Measurements from ENCODE around the gene GPX7.

GRCh38 chr1:52595061-52595460 is 7.1 kb upstream of the GPX7 start:
- TF ChIP-seq CTCF (IDR thresholded peaks at IDR 0.05; ENCODE audit: borderline replicate concordance, extremely low read depth, low read length, poor library complexity, severe bottlenecking) (no peak), EZH2 (IDR thresholded peaks at IDR 0.05; ENCODE audit: borderline replicate concordance, low read depth, low read length, severe bottlenecking) (no peak)
